Adrenal gland (tissue), 12 donors: ENCODE results near the gene ZNF319. TPM values are rescaled to one million over a fixed set of nuclear protein-coding genes. Genes with fewer than 3 reads are reported as not detected.
A peak's percentile ranks its signal among the peaks of the same experiment; 100 is the strongest.

Experiments used
- DNase-seq, 7 donors: peaks; one replicate each; pipeline ENCODE4 v3.0.0-alpha.2; 2019 to 2020
- H3K27ac ChIP-seq, 5 donors: fragments of 200-600 bp; sonication (generic) in 4 of 5; 1 replicate in 3 of 5; 2 replicates in 2 of 5; pipeline versions ENCODE4 v1.5.1 to v1.8.0; 2016 to 2020; ENCODE audit warnings: mild to moderate bottlenecking in 1 of 5
- H3K27me3 ChIP-seq: fragments of 200-600 bp; 2 replicates; pipeline ENCODE4 v1.8.0; 2021
- H3K36me3 ChIP-seq, 2 donors: fragments of 200-600 bp; replicated peaks in 1 of 2; 1 replicate in 1 of 2; 2 replicates in 1 of 2; pipeline versions ENCODE4 v1.5.1 to v1.8.0; 2018 to 2022
- H3K4me1 ChIP-seq, 2 donors: fragments of 200-600 bp; replicated peaks in 1 of 2; 1 replicate in 1 of 2; 2 replicates in 1 of 2; pipeline versions ENCODE4 v1.5.1 to v1.8.0; 2018 to 2021
- H3K4me3 ChIP-seq, 4 donors: fragments of 200-600 bp; sonication (generic) in 3 of 4; one replicate each; pipeline ENCODE4 v1.5.1; 2016 to 2018
- H3K9me3 ChIP-seq, 3 donors: fragments of 200-600 bp; sonication (generic) in 1 of 3; replicated peaks in 1 of 3; 1 replicate in 2 of 3; 2 replicates in 1 of 3; pipeline versions ENCODE4 v1.5.1 to v1.8.0; 2016 to 2021
- CTCF ChIP-seq, 6 experiments: fragments of 450-650 bp in 4 of 6; fragments of 200-600 bp in 2 of 6; sonication (generic) in 1 of 6; IDR thresholded peaks; 1 replicate in 5 of 6; 2 replicates in 1 of 6; pipeline versions ENCODE4 v1.5.1 to v1.8.0; 2016 to 2021; ENCODE audit warnings: antibody characterized with exemption in 6 of 6, mild to moderate bottlenecking in 2 of 6, moderate library complexity in 1 of 6
- POLR2A ChIP-seq, 2 donors: fragments of 450-650 bp; IDR thresholded peaks; one replicate each; pipeline ENCODE4 v1.6.1; 2017; ENCODE audit warnings: antibody characterized with exemption in 2 of 2, mild to moderate bottlenecking in 2 of 2, moderate library complexity in 1 of 2
- WGBS, 4 donors: extraction: QIAGEN DNeasy Blood & Tissue Kit in 2 of 4; methylation state at CpG; one replicate each; pipeline versions ENCODE4 v1.1.5 to v1.1.7; 2013 to 2017; 5-methylcytosine and 5-hydroxymethylcytosine counted together
- intact Hi-C, 2 donors: fragments of 100-400 bp; cut with DNase I; formaldehyde crosslinking; loops; one replicate each; pipeline versions ENCODE4 v1.14.1 to v1.15.0; 2022 to 2023
- polyA plus RNA-seq, 3 donors: library from polyadenylated mRNA; stranded (reverse); fragments of 200-250 nt in 2 of 3; fragments of 350-450 nt in 1 of 3; fragmentation: Illumina TruSeq in 1 of 3; extraction: RNeasy Lipid Tissue Mini Kit (QIAGEN cat#74804) in 1 of 3; gene quantifications; one replicate each; pipeline ENCODE4 v1.2.3, GENCODE V29; 2013 to 2014
- total RNA-seq, 9 donors: library from RNA; depleted of rRNA in 4 of 9; stranded (reverse); fragments of >200 nt in 4 of 9; fragments of 120-200 nt in 1 of 9; fragmentation: NEBNext Ultra II Directional in 1 of 9; extraction: Animal tissue kit (Norgen Biotek cat#: 25700) in 1 of 9; gene quantifications; one replicate each; pipeline versions ENCODE4 v1.1.0 to v1.2.4, GENCODE V29; 2013 to 2023
- donor health status: healthy with polysubstance abuse.
- donor health status: Bipolar disorder and iron deficiency.
- donor health status: DM: yes; HTN: yes; CAD: no.
- donor health status: DM: no; HTN: no; CAD: no.
- donor health status: DM: no; HTN: no; CAD: no.
- donor health status: DM: yes; HTN: yes; CAD: no.

ZNF319 gene
- total and polyA plus RNA-seq, 12 donors: 2.3 to 17.9 (median 8.9) TPM

GRCh38 chr16:58001781-58002415 is 1.4 kb upstream of the ZNF319 start:
- no peaks in the 10 kb centered on the region for H3K9me3 ChIP-seq
- intact Hi-C loops: loop anchor here in 1 of 2 donors (2.0 kb wide), 1 partner anchor 103 kb away; no protein-coding TSS in a partner anchor
- DNase-seq: no peak
- peaks cover 0 to 20% of the 10 kb centered on the region in 2 donors for H3K36me3 ChIP-seq
- H3K4me3 ChIP-seq: peak overlapping the region in 2 of 4 donors; percentile 42 to 98
- no peaks in the 10 kb centered on the region for H3K27me3 ChIP-seq
- H3K4me1 ChIP-seq: peaks cover 19 to 37% of the 10 kb centered on the region in 2 donors
- WGBS, 4 donors: 21 to 46% (median 32%) methylated on average over 7 to 10 of the region's 10 CpGs
- TF ChIP-seq POLR2A (IDR thresholded peaks at IDR 0.05) (no peak), CTCF (IDR thresholded peaks at IDR 0.05) (no peak)
- peak overlapping the region in 3 of 5 donors; percentile 83 to 92 (median 89) for H3K27ac ChIP-seq

GRCh38 chr16:58000706-58001676 is 519 bp upstream of the ZNF319 start, which contains the start of gene USB1:
Gene USB1, plus strand, starts transcription at chr16:58001407. Its CDS starts 77 bp downstream, at chr16:58001484.
- Histone ChIP-seq H3K27ac (peak within 1 kb of the TSS; percentile 63 to 92 (median 83)), H3K4me1 (peaks cover 19 to 37% of the 10 kb centered on the region in 2 donors), H3K27me3 (no peaks in the 10 kb centered on the region), H3K4me3 (peak within 1 kb of the TSS; percentile 35 to 98 (median 53)), H3K36me3 (peaks cover 0 to 29% of the 10 kb centered on the region in 2 donors), H3K9me3 (no peaks in the 10 kb centered on the region)
- TF ChIP-seq POLR2A (IDR thresholded peaks at IDR 0.05): peak in 1 of 2 donors; percentile 71
- TF ChIP-seq CTCF (IDR thresholded peaks at IDR 0.05): peak; percentile 20 to 78 (median 60)
- intact Hi-C loops: loop anchor here in 1 of 2 donors (2.0 kb wide), 1 partner anchor 102 kb away; no protein-coding TSS in a partner anchor
- DNase-seq: peak; percentile 84 to 91 (median 89)
- WGBS, 4 donors: 0 to 2% (median 0%) methylated on average over 10 to 81 of the region's 81 CpGs

GRCh38 chr16:57999366-57999970 is 1.0 kb downstream of the ZNF319 start:
- 10 to 15% (median 11%) methylated on average over 4 to 6 of the region's 6 CpGs for WGBS, 4 donors
- peaks cover 0 to 30% of the 10 kb centered on the region in 2 donors for H3K36me3 ChIP-seq
- peaks cover 19 to 26% of the 10 kb centered on the region in 2 donors for H3K4me1 ChIP-seq
- intact Hi-C loops: loop anchor here in 1 of 2 donors (5.0 to 10.0 kb wide), 3 partner anchors 97 to 415 kb away; no protein-coding TSS in a partner anchor
- DNase-seq: no peak
- no peaks in the 10 kb centered on the region for H3K27me3 ChIP-seq
- peak overlapping the region in 4 of 5 donors; percentile 43 to 92 (median 86) for H3K27ac ChIP-seq
- H3K9me3 ChIP-seq: no peaks in the 10 kb centered on the region
- no peak for TF ChIP-seq POLR2A (IDR thresholded peaks at IDR 0.05)
- no peak for TF ChIP-seq CTCF (IDR thresholded peaks at IDR 0.05)
- peak overlapping the region; percentile 7 to 98 (median 44) for H3K4me3 ChIP-seq
